IMR-90 (cell line): ENCODE measurements around the gene EIF1AD. TPM values are rescaled to one million over a fixed set of nuclear protein-coding genes. Genes with fewer than 3 reads are reported as not detected.

Experiments used
- ATAC-seq: fragments of 200-7000 bp; cut with Tn5 transposase; 2 replicates; pipeline ENCODE4 v1.9.1; 2020; ENCODE audit warnings: low read depth, mild to moderate bottlenecking, moderate library complexity
- BruUV-seq: library from RNA; stranded (reverse); fragments of 400-500 nt; replicated peaks from 2 replicates; lab custom pipeline; 2021; lab: Mats Ljungman, UMichigan
- CTCF ChIA-PET: fragments of 300-600 bp; formaldehyde crosslinking; extraction: SDS; loops from one replicate; lab custom pipeline; 2021; ENCODE audit warnings: antibody characterized with exemption; lab: Yijun Ruan, JAX
- POLR2A ChIA-PET: fragments of 300-600 bp; sonication (Branson Sonifier 250); formaldehyde crosslinking; loops from one replicate; lab custom pipeline; 2022; ENCODE audit warnings: antibody characterized with exemption; ENCODE audit not compliant: unreplicated experiment; lab: Charles Lee
- DNase-seq: peaks from one replicate; pipeline ENCODE4 v3.0.0; 2013
- H2AFZ ChIP-seq: replicated peaks from 2 replicates; pipeline ENCODE3; 2013; ENCODE audit warnings: low read length, mild to moderate bottlenecking; ENCODE audit not compliant: poor library complexity
- H2AK5ac ChIP-seq: 2 replicates; pipeline ENCODE4 v1.6.1; 2013; ENCODE audit warnings: low read depth, low read length, inconsistent platforms
- H2AK9ac ChIP-seq: replicated peaks from 2 replicates; pipeline ENCODE3; 2013; ENCODE audit warnings: mild to moderate bottlenecking, low read depth, low read length, moderate library complexity; ENCODE audit not compliant: poor library complexity
- H2BK120ac ChIP-seq: 2 replicates; pipeline ENCODE4 v1.6.1; 2013; ENCODE audit warnings: low read depth, low read length, inconsistent platforms
- H2BK15ac ChIP-seq: 3 replicates; pipeline ENCODE4 v1.6.1; 2013; ENCODE audit warnings: low read depth, low read length, inconsistent platforms
- H2BK20ac ChIP-seq: 2 replicates; pipeline ENCODE4 v1.6.1; 2013; ENCODE audit warnings: low read depth, mild to moderate bottlenecking, inconsistent platforms, low read length, moderate library complexity
- H2BK5ac ChIP-seq: 2 replicates; pipeline ENCODE4 v1.6.1; 2013; ENCODE audit warnings: mild to moderate bottlenecking, low read depth, low read length, inconsistent platforms; ENCODE audit not compliant: poor library complexity, severe bottlenecking
- H3K14ac ChIP-seq: replicated peaks from 2 replicates; pipeline ENCODE4 v1.6.1; 2013; ENCODE audit warnings: low read depth, low read length, inconsistent platforms
- H3K18ac ChIP-seq: 2 replicates; pipeline ENCODE4 v1.6.1; 2013; ENCODE audit warnings: low read depth, low read length, control low read depth
- H3K23ac ChIP-seq: 2 replicates; pipeline ENCODE4 v1.6.1; 2013; ENCODE audit warnings: low read depth, low read length, inconsistent platforms
- H3K27ac ChIP-seq: 2 replicates; pipeline ENCODE4 v1.5.1; 2013; ENCODE audit warnings: mild to moderate bottlenecking, control low read depth, low read length; ENCODE audit not compliant: insufficient read depth
- H3K27me3 ChIP-seq: 2 replicates; pipeline ENCODE4 v1.6.1; 2013; ENCODE audit warnings: low read length; ENCODE audit not compliant: control insufficient read depth, insufficient read depth
- H3K36me3 ChIP-seq: 2 replicates; pipeline ENCODE4 v1.6.1; 2013; ENCODE audit warnings: low read length, mixed read lengths; ENCODE audit not compliant: control insufficient read depth, insufficient read depth
- H3K4ac ChIP-seq: 2 replicates; pipeline ENCODE4 v1.6.1; 2013; ENCODE audit warnings: low read depth, low read length, inconsistent platforms
- H3K4me1 ChIP-seq: 2 replicates; pipeline ENCODE4 v1.6.1; 2013; ENCODE audit warnings: low read length, mixed read lengths; ENCODE audit not compliant: control insufficient read depth, insufficient read depth
- H3K4me2 ChIP-seq: 2 replicates; pipeline ENCODE4 v1.6.1; 2013; ENCODE audit warnings: low read depth, mild to moderate bottlenecking, control low read depth, low read length, moderate library complexity
- H3K4me3 ChIP-seq: 2 replicates; pipeline ENCODE4 v1.5.1; 2013; ENCODE audit warnings: low read depth, mild to moderate bottlenecking, control low read depth, low read length, moderate library complexity; ENCODE audit not compliant: insufficient read depth
- H3K56ac ChIP-seq: 2 replicates; pipeline ENCODE4 v1.6.1; 2013; ENCODE audit warnings: low read length, inconsistent platforms; ENCODE audit not compliant: insufficient read depth; ENCODE audit errors: extremely low read depth
- H3K79me1 ChIP-seq, 2 experiments: 2 replicates each; pipeline ENCODE4 v1.6.1; 2013; ENCODE audit warnings: low read length in 2 of 2, inconsistent platforms in 1 of 2, low read depth in 1 of 2
- H3K9ac ChIP-seq: 2 replicates; pipeline ENCODE4 v1.6.1; 2013; ENCODE audit warnings: low read depth, low read length, control low read depth
- H3K9me1 ChIP-seq: 2 replicates; pipeline ENCODE4 v1.6.1; 2013; ENCODE audit warnings: low read length, inconsistent platforms; ENCODE audit not compliant: insufficient read depth
- H3K9me3 ChIP-seq: 2 replicates; pipeline ENCODE4 v1.6.1; 2013; ENCODE audit warnings: low read length; ENCODE audit not compliant: control insufficient read depth, insufficient read depth
- H4K20me1 ChIP-seq: 2 replicates; pipeline ENCODE4 v1.6.1; 2013; ENCODE audit warnings: low read length, inconsistent platforms; ENCODE audit not compliant: insufficient read depth
- H4K5ac ChIP-seq: 2 replicates; pipeline ENCODE4 v1.6.1; 2013; ENCODE audit warnings: mild to moderate bottlenecking, low read depth, low read length, control low read depth
- H4K8ac ChIP-seq, 2 experiments: 2 replicates each; pipeline ENCODE4 v1.6.1; 2013; ENCODE audit warnings: low read depth in 2 of 2, low read length in 2 of 2, control low read depth in 1 of 2, inconsistent platforms in 1 of 2
- H4K91ac ChIP-seq: 2 replicates; pipeline ENCODE4 v1.6.1; 2013; ENCODE audit warnings: low read depth, low read length, inconsistent platforms; ENCODE audit not compliant: insufficient read depth
- BHLHE40 ChIP-seq: fragments of 150-350 bp; IDR thresholded peaks from 2 replicates; pipeline ENCODE4 v1.6.1; 2016; ENCODE audit warnings: mild to moderate bottlenecking, low read depth, low read length
- CEBPB ChIP-seq: IDR thresholded peaks from 2 replicates; pipeline ENCODE4 v1.6.1; 2012; ENCODE audit warnings: low read depth, low read length, improper control_type of control experiment
- CHD1 ChIP-seq: IDR thresholded peaks from 2 replicates; pipeline ENCODE4 v1.6.1; 2012; ENCODE audit warnings: low read depth, low read length, improper control_type of control experiment
- FOS ChIP-seq: fragments of 150-350 bp; IDR thresholded peaks from 2 replicates; pipeline ENCODE4 v1.6.1; 2016; ENCODE audit warnings: low read depth, low read length
- MAFK ChIP-seq: IDR thresholded peaks from 2 replicates; pipeline ENCODE4 v1.6.1; 2012; ENCODE audit warnings: low read depth, low read length, improper control_type of control experiment
- MAZ ChIP-seq: IDR thresholded peaks from 2 replicates; pipeline ENCODE4 v1.6.1; 2012; ENCODE audit warnings: low read depth, mild to moderate bottlenecking, low read length, improper control_type of control experiment, moderate library complexity, borderline replicate concordance
- MXI1 ChIP-seq: IDR thresholded peaks from 2 replicates; pipeline ENCODE4 v1.6.1; 2012; ENCODE audit warnings: low read depth, mild to moderate bottlenecking, low read length, moderate library complexity, borderline replicate concordance
- NFE2L2 ChIP-seq: fragments of 150-350 bp; IDR thresholded peaks from 2 replicates; pipeline ENCODE4 v1.6.1; 2016; ENCODE audit warnings: low read depth, mild to moderate bottlenecking, low read length
- POLR2A ChIP-seq: IDR thresholded peaks from 2 replicates; pipeline ENCODE4 v1.6.1; 2012; ENCODE audit warnings: mild to moderate bottlenecking, low read depth, low read length
- RAD21 ChIP-seq: IDR thresholded peaks from 2 replicates; pipeline ENCODE4 v1.6.1; 2012; ENCODE audit warnings: low read length, improper control_type of control experiment
- RCOR1 ChIP-seq: IDR thresholded peaks from 2 replicates; pipeline ENCODE4 v1.6.1; 2012; ENCODE audit warnings: mild to moderate bottlenecking, low read length, improper control_type of control experiment; ENCODE audit not compliant: insufficient replicate concordance
- RFX5 ChIP-seq: IDR thresholded peaks from 2 replicates; pipeline ENCODE4 v1.8.0; 2012; ENCODE audit warnings: low read depth, mild to moderate bottlenecking, low read length, moderate library complexity
- SMC3 ChIP-seq: fragments of 150-350 bp; IDR thresholded peaks from 2 replicates; pipeline ENCODE4 v1.6.1; 2016; ENCODE audit warnings: low read depth, mild to moderate bottlenecking, antibody characterized with exemption, low read length, moderate library complexity
- USF2 ChIP-seq: fragments of 150-350 bp; IDR thresholded peaks from 2 replicates; pipeline ENCODE4 v1.6.1; 2017; ENCODE audit warnings: mild to moderate bottlenecking, antibody characterized with exemption, low read length, low read depth
- WGBS, 2 experiments: methylation state at CpG; one replicate each; pipeline versions ENCODE4 v1.1.5 to v1.1.7; 2013; ENCODE audit warnings: missing lambda C conversion rate in 2 of 2; ENCODE audit not compliant: insufficient read length in 1 of 2; ENCODE audit errors: extremely low coverage in 2 of 2; 5-methylcytosine and 5-hydroxymethylcytosine counted together
- dilution Hi-C: fragments of 300-500 bp; cut with HindIII; formaldehyde crosslinking; loops from one replicate; pipeline ENCODE4 v1.14.3; 2018; ENCODE audit warnings: low sequenced_read_pairs; ENCODE audit not compliant: unreplicated experiment
- in situ Hi-C: fragments of 300-500 bp; cut with MboI; formaldehyde crosslinking; loops from 3 replicates; pipeline ENCODE4 v1.14.3; 2019; ENCODE audit warnings: low sequenced_read_pairs, inconsistent platforms, mixed read lengths
- intact Hi-C: fragments of 100-400 bp; cut with micrococcal nuclease; formaldehyde crosslinking; loops from 2 replicates; pipeline ENCODE4 v1.10.0; 2022
- polyA plus RNA-seq, 3 experiments: library from polyadenylated mRNA; depleted of rRNA; stranded (reverse); fragments of >200 nt; gene quantifications; 2 replicates each; pipeline ENCODE4 v1.2.3, GENCODE V29; 2012; ENCODE audit warnings: low replicate concordance in 1 of 3
- total RNA-seq: library from RNA; depleted of rRNA; stranded (reverse); fragments of >200 nt; gene quantifications from 2 replicates; pipeline ENCODE4 v1.2.3, GENCODE V29; 2012
- TF ChIP-seq, protein P1 (sequence below): fragments of 150-350 bp; IDR thresholded peaks from 2 replicates; pipeline ENCODE4 v1.6.1; 2016; ENCODE audit warnings: low read depth, mild to moderate bottlenecking, low read length, moderate library complexity, borderline replicate concordance
- TF ChIP-seq, protein P2 (sequence below): conservative IDR thresholded peaks from 2 replicates; pipeline ENCODE4 v1.5.1; 2012; ENCODE audit warnings: mild to moderate bottlenecking, low read depth, low read length, improper control_type of control experiment

EIF1AD gene
- total and polyA plus RNA-seq, 2 of the 4 experiments (the other 2 are of a cell fraction), result 32.5 to 62.6 TPM

- H3K36me3 ChIP-seq, result no peaks in the 10 kb centered on the region
- no peak overlapping the region for H3K4me2 ChIP-seq
- H3K56ac ChIP-seq, result no peak overlapping the region
- no peaks in the 10 kb centered on the region for H4K20me1 ChIP-seq
- H4K91ac ChIP-seq, result no peak overlapping the region
- H2AK5ac ChIP-seq, result no peak overlapping the region
- no peak overlapping the region for H2AK9ac ChIP-seq
- DNase-seq (no peak), ATAC-seq (no peak)
- H3K4me3 ChIP-seq, result no peak overlapping the region
- no peak overlapping the region for H2BK120ac ChIP-seq
- no peak overlapping the region for H3K9ac ChIP-seq
- H3K23ac ChIP-seq, result no peak overlapping the region
- BruUV-seq, result no TSS peak
- in situ Hi-C loops (no loop called here), dilution Hi-C loops (no loop called here), intact Hi-C loops (no loop called here)
- H3K9me1 ChIP-seq, result peaks cover under 1% of the 10 kb centered on the region
- no peak overlapping the region for H3K18ac ChIP-seq
- H4K8ac ChIP-seq, result no peak overlapping the region
- H4K5ac ChIP-seq, result no peak overlapping the region
- no peak overlapping the region for H3K14ac ChIP-seq
- H3K27ac ChIP-seq, result no peak overlapping the region
- peaks cover 3% of the 10 kb centered on the region; the same call in 1 of the 2 replicates for H3K27me3 ChIP-seq
- no peak overlapping the region for H2BK5ac ChIP-seq
- no peak overlapping the region for H2AFZ ChIP-seq
- TF ChIP-seq MAZ (no peak), RFX5 (no peak), RAD21 (no peak), MXI1 (no peak), CHD1 (no peak), SMC3 (no peak), BHLHE40 (no peak), MAFK (no peak), FOS (no peak), NFE2L2 (no peak), RCOR1 (no peak), USF2 (no peak), CEBPB (no peak), POLR2A (no peak)
- TF ChIP-seq, protein P1, sequence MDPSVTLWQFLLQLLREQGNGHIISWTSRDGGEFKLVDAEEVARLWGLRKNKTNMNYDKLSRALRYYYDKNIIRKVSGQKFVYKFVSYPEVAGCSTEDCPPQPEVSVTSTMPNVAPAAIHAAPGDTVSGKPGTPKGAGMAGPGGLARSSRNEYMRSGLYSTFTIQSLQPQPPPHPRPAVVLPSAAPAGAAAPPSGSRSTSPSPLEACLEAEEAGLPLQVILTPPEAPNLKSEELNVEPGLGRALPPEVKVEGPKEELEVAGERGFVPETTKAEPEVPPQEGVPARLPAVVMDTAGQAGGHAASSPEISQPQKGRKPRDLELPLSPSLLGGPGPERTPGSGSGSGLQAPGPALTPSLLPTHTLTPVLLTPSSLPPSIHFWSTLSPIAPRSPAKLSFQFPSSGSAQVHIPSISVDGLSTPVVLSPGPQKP, result no peak
- TF ChIP-seq, protein P2, sequence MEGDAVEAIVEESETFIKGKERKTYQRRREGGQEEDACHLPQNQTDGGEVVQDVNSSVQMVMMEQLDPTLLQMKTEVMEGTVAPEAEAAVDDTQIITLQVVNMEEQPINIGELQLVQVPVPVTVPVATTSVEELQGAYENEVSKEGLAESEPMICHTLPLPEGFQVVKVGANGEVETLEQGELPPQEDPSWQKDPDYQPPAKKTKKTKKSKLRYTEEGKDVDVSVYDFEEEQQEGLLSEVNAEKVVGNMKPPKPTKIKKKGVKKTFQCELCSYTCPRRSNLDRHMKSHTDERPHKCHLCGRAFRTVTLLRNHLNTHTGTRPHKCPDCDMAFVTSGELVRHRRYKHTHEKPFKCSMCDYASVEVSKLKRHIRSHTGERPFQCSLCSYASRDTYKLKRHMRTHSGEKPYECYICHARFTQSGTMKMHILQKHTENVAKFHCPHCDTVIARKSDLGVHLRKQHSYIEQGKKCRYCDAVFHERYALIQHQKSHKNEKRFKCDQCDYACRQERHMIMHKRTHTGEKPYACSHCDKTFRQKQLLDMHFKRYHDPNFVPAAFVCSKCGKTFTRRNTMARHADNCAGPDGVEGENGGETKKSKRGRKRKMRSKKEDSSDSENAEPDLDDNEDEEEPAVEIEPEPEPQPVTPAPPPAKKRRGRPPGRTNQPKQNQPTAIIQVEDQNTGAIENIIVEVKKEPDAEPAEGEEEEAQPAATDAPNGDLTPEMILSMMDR, result no peak
- H2BK20ac ChIP-seq, result no peak overlapping the region
- CTCF ChIA-PET, result interaction anchor here (1.1 kb wide), 1 partner anchor 59 kb away, joined by 3 read pairs; the partner anchor contains the start of gene FIBP
- no peak overlapping the region for H3K4ac ChIP-seq
- no peaks in the 10 kb centered on the region for H3K9me3 ChIP-seq
- no peaks in the 10 kb centered on the region for H3K79me1 ChIP-seq
- POLR2A ChIA-PET, result no interaction called here
- 95% methylated on average over 3 of the region's 12 CpGs; no CpG with 5 or more reads in 1 of the 2 experiments for whole genome bisulfite sequencing, 2 experiments
- no peaks in the 10 kb centered on the region for H3K4me1 ChIP-seq
- no peak overlapping the region for H2BK15ac ChIP-seq
Observed at GRCh38 chr11:65947603-65948125, 54.3 kb downstream of the EIF1AD start.
